H1 (cell line): Measurements from ENCODE around the gene AMOT. TPM values are rescaled to one million over a fixed set of nuclear protein-coding genes. Genes with fewer than 3 reads are reported as not detected.
A peak's percentile ranks its signal among the peaks of the same experiment; 100 is the strongest.

ENCODE experiments used
- CTCF ChIA-PET: fragments of 300-600 bp; sonication (Branson Sonifier 250); formaldehyde crosslinking; loops from one replicate; lab custom pipeline; 2021; ENCODE audit not compliant: partially characterized antibody; lab: Charles Lee
- POLR2A ChIA-PET: fragments of 300-600 bp; sonication (Branson Sonifier 250); formaldehyde crosslinking; loops from one replicate; lab custom pipeline; 2021; ENCODE audit warnings: inconsistent platforms; ENCODE audit not compliant: partially characterized antibody; lab: Charles Lee
- DNase-seq, 2 experiments: peaks; one replicate each; pipeline versions ENCODE4 v3.0.0 to v3.0.0-alpha.2; 2010 to 2022; ENCODE audit warnings: low spot score in 2 of 2, low read depth in 1 of 2, mixed read lengths in 1 of 2
- FAIRE-seq: peaks from 2 replicates; lab custom pipeline; 2011; peaks lifted over from hg19 to GRCh38; lab: Jason Lieb, UNC
- H2AFZ ChIP-seq: 2 replicates; pipeline ENCODE4 v1.8.1; 2012; ENCODE audit warnings: low read length, inconsistent platforms
- H2AK5ac ChIP-seq: 2 replicates; pipeline ENCODE4 v1.6.1; 2013; ENCODE audit warnings: low read depth, low read length
- H2BK120ac ChIP-seq: replicated peaks from 2 replicates; pipeline ENCODE3; 2013; ENCODE audit warnings: low read depth, low read length, inconsistent platforms
- H2BK12ac ChIP-seq: 2 replicates; pipeline ENCODE4 v1.6.1; 2013; ENCODE audit warnings: low read depth, low read length
- H2BK15ac ChIP-seq: 2 replicates; pipeline ENCODE4 v1.6.1; 2013; ENCODE audit warnings: low read length
- H2BK20ac ChIP-seq: 2 replicates; pipeline ENCODE4 v1.6.1; 2013; ENCODE audit warnings: low read length
- H2BK5ac ChIP-seq: 2 replicates; pipeline ENCODE4 v1.6.1; 2013; ENCODE audit warnings: low read depth, low read length
- H3K14ac ChIP-seq: 2 replicates; pipeline ENCODE4 v1.6.1; 2013; ENCODE audit warnings: inconsistent platforms; ENCODE audit not compliant: insufficient read length
- H3K18ac ChIP-seq: 2 replicates; pipeline ENCODE4 v1.6.1; 2013; ENCODE audit warnings: low read length; ENCODE audit errors: extremely low read depth
- H3K23ac ChIP-seq: 2 replicates; pipeline ENCODE4 v1.6.1; 2013; ENCODE audit warnings: inconsistent platforms; ENCODE audit not compliant: insufficient read length
- H3K23me2 ChIP-seq: 2 replicates; pipeline ENCODE4 v1.6.1; 2013; ENCODE audit warnings: low read depth, low read length
- H3K27ac ChIP-seq: 2 replicates; pipeline ENCODE4 v1.6.1; 2011; ENCODE audit warnings: low read depth, low read length, inconsistent platforms
- H3K27me3 ChIP-seq, 4 experiments: replicated peaks in 1 of 4; 1 replicate in 1 of 4; 2 replicates in 3 of 4; pipeline versions ENCODE4 v1.6.1 to v1.8.1; 2011 to 2013; ENCODE audit warnings: low read length in 3 of 4, mild to moderate bottlenecking in 3 of 4, inconsistent platforms in 2 of 4, mixed read lengths in 2 of 4, moderate library complexity in 1 of 4; ENCODE audit not compliant: control insufficient read depth in 3 of 4, insufficient read depth in 3 of 4; ENCODE audit errors: extremely low read depth in 1 of 4
- H3K36me3 ChIP-seq, 4 experiments: 2 replicates each; pipeline versions ENCODE4 v1.6.1 to v1.8.1; 2011 to 2013; ENCODE audit warnings: mild to moderate bottlenecking in 4 of 4, low read length in 3 of 4, moderate library complexity in 2 of 4, control low read depth in 1 of 4, inconsistent platforms in 1 of 4; ENCODE audit not compliant: insufficient read depth in 4 of 4, control insufficient read depth in 2 of 4
- H3K4ac ChIP-seq: replicated peaks from 2 replicates; pipeline ENCODE3; 2013; ENCODE audit warnings: low read length, low read depth, mixed read lengths, inconsistent platforms; ENCODE audit not compliant: insufficient read length
- H3K4me1 ChIP-seq, 4 experiments: replicated peaks in 1 of 4; 1 replicate in 1 of 4; 2 replicates in 3 of 4; pipeline versions ENCODE4 v1.6.1 to v1.8.1; 2011 to 2013; ENCODE audit warnings: low read length in 3 of 4, inconsistent platforms in 2 of 4, mixed read lengths in 1 of 4; ENCODE audit not compliant: insufficient read depth in 4 of 4, control insufficient read depth in 3 of 4
- H3K4me2 ChIP-seq, 2 experiments: 2 replicates each; pipeline versions ENCODE4 v1.6.1 to v1.8.1; 2011 to 2013; ENCODE audit warnings: low read depth in 2 of 2, low read length in 2 of 2, control low read depth in 1 of 2, inconsistent platforms in 1 of 2, mild to moderate bottlenecking in 1 of 2; ENCODE audit not compliant: insufficient read depth in 1 of 2
- H3K4me3 ChIP-seq, 4 experiments: fragments of 200-600, 300-600 bp in 1 of 4; sonication (generic), shearing (Covaris generic), sonication (Bioruptor Twin) in 1 of 4; 2 replicates each; pipeline versions ENCODE4 v1.5.1 to v1.8.1; 2011 to 2016; ENCODE audit warnings: low read length in 4 of 4, low read depth in 3 of 4, control low read depth in 2 of 4, inconsistent platforms in 2 of 4, mild to moderate bottlenecking in 2 of 4, mixed read lengths in 1 of 4, moderate library complexity in 1 of 4; ENCODE audit not compliant: insufficient read depth in 2 of 4; ENCODE audit errors: extremely low read depth in 1 of 4
- H3K56ac ChIP-seq: replicated peaks from 2 replicates; pipeline ENCODE3; 2013; ENCODE audit warnings: low read depth, mild to moderate bottlenecking, mixed read lengths, low read length, inconsistent platforms; ENCODE audit not compliant: insufficient read length
- H3K79me1 ChIP-seq: 2 replicates; pipeline ENCODE4 v1.6.1; 2013; ENCODE audit warnings: low read depth, low read length, control low read depth
- H3K79me2 ChIP-seq, 2 experiments: 2 replicates each; pipeline versions ENCODE4 v1.6.1 to v1.8.1; 2012 to 2013; ENCODE audit warnings: low read length in 2 of 2, mild to moderate bottlenecking in 2 of 2, inconsistent platforms in 1 of 2; ENCODE audit not compliant: insufficient read depth in 2 of 2, control insufficient read depth in 1 of 2
- H3K9ac ChIP-seq, 4 experiments: replicated peaks in 1 of 4; 1 replicate in 1 of 4; 2 replicates in 3 of 4; pipeline versions ENCODE4 v1.6.1 to v1.8.1; 2011 to 2013; ENCODE audit warnings: low read depth in 3 of 4, low read length in 3 of 4, control low read depth in 2 of 4, mild to moderate bottlenecking in 2 of 4, moderate library complexity in 2 of 4, inconsistent platforms in 1 of 4; ENCODE audit errors: extremely low read depth in 1 of 4
- H3K9me3 ChIP-seq, 2 experiments: 2 replicates each; pipeline versions ENCODE4 v1.6.1 to v1.8.1; 2012 to 2013; ENCODE audit warnings: mild to moderate bottlenecking in 2 of 2, moderate library complexity in 2 of 2, control low read depth in 1 of 2, inconsistent platforms in 1 of 2, low read depth in 1 of 2, low read length in 1 of 2, mixed read lengths in 1 of 2; ENCODE audit not compliant: insufficient read depth in 2 of 2
- H4K20me1 ChIP-seq, 2 experiments: replicated peaks in 1 of 2; 2 replicates each; pipeline versions ENCODE3 to v1.8.1; 2011 to 2013; ENCODE audit warnings: inconsistent platforms in 2 of 2, low read length in 2 of 2, mild to moderate bottlenecking in 1 of 2; ENCODE audit not compliant: insufficient read depth in 2 of 2, control insufficient read depth in 1 of 2
- H4K5ac ChIP-seq: 2 replicates; pipeline ENCODE4 v1.6.1; 2013; ENCODE audit warnings: low read length, low read depth, mixed read lengths, inconsistent platforms; ENCODE audit not compliant: insufficient read length
- H4K8ac ChIP-seq: 2 replicates; pipeline ENCODE4 v1.8.0; 2013; ENCODE audit warnings: mild to moderate bottlenecking, moderate library complexity, low read length, inconsistent platforms; ENCODE audit not compliant: insufficient read depth; ENCODE audit errors: extremely low read depth
- H4K91ac ChIP-seq: replicated peaks from 2 replicates; pipeline ENCODE3; 2013; ENCODE audit warnings: low read length, mixed read lengths, inconsistent platforms; ENCODE audit not compliant: insufficient read length
- NRF1 ChIP-seq: IDR thresholded peaks from 2 replicates; pipeline ENCODE4 v1.6.1; 2011; ENCODE audit warnings: mild to moderate bottlenecking, low read depth, low read length, improper control_type of control experiment
- SIX5 ChIP-seq: IDR thresholded peaks from 2 replicates; pipeline ENCODE4 v1.6.1; 2011; ENCODE audit warnings: mild to moderate bottlenecking, low read depth, low read length
- SP2 ChIP-seq: IDR thresholded peaks from 2 replicates; pipeline ENCODE4 v1.6.1; 2012; ENCODE audit warnings: mild to moderate bottlenecking, low read length, inconsistent platforms
- TEAD4 ChIP-seq: IDR thresholded peaks from 2 replicates; pipeline ENCODE4 v1.6.1; 2012; ENCODE audit warnings: low read depth, low read length, inconsistent platforms, mixed read lengths
- WGBS, 2 experiments: shearing (Covaris generic) in 1 of 2; methylation state at CpG; one replicate each; pipeline versions ENCODE4 v1.1.6 to v1.1.7; 2013 to 2015; ENCODE audit warnings: low lambda C conversion rate in 2 of 2, mixed read lengths in 2 of 2, inconsistent platforms in 1 of 2, low coverage in 1 of 2, missing lambda C conversion rate in 1 of 2; ENCODE audit not compliant: insufficient replicate concordance in 2 of 2, insufficient coverage in 1 of 2, insufficient read length in 1 of 2; ENCODE audit errors: extremely low coverage in 1 of 2, missing lambda C conversion rate in 1 of 2; 5-methylcytosine and 5-hydroxymethylcytosine counted together
- polyA plus RNA-seq, 7 experiments: library from polyadenylated mRNA; depleted of rRNA in 3 of 7; stranded (reverse) in 5 of 7; unstranded in 2 of 7; fragments of >200 nt in 5 of 7; fragments of 200-250 nt in 2 of 7; gene quantifications; 1 replicate in 5 of 7; 2 replicates in 1 of 7; 4 replicates in 1 of 7; pipeline versions ENCODE4 v1.2.1 to v1.2.3, GENCODE V29; 2011 to 2013; ENCODE audit warnings: missing spikeins in 2 of 7, mixed read lengths in 2 of 7
- total RNA-seq: library from RNA; stranded (reverse); fragmentation: NEBNext Ultra II Directional; extraction: Animal tissue kit (Norgen Biotek cat#: 25700); gene quantifications from 2 replicates; pipeline ENCODE4 v1.2.1, GENCODE V29; 2021

AMOT gene
- total and polyA plus RNA-seq, 2 of the 8 experiments (the other 6 are each of a cell fraction or from before 2014, with no cell fraction given), result 2.3 to 7.1 TPM

- 81% methylated on average over 2 of the region's 3 CpGs; no CpG with 5 or more reads in 1 of the 2 experiments for WGBS, 2 experiments
- no peak for TF ChIP-seq SP2
- TF ChIP-seq SIX5, result no peak
- TF ChIP-seq TEAD4, result peak; percentile 30; the same call in 1 of the 2 replicates
- TF ChIP-seq NRF1, result no peak
- Histone ChIP-seq H3K79me2 (no peaks in the 10 kb centered on the region), H4K20me1 (no peaks in the 10 kb centered on the region), H3K4me1 (peaks cover 0 to 12% (median 0%) of the 10 kb centered on the region in 4 experiments; a peak in 1 of 7 replicates), H3K4me2 (no peak overlapping the region; a peak in 1 of 4 replicates), H3K23ac (no peak overlapping the region), H4K8ac (no peak overlapping the region), H2BK15ac (no peak overlapping the region), H3K36me3 (no peaks in the 10 kb centered on the region), H3K9ac (no peak overlapping the region), H3K18ac (no peak overlapping the region), H4K91ac (no peak overlapping the region), H3K4me3 (no peak overlapping the region), H3K27me3 (no peaks in the 10 kb centered on the region), H2BK12ac (no peak overlapping the region), H3K23me2 (no peaks in the 10 kb centered on the region), H2BK20ac (no peak overlapping the region), H3K56ac (no peak overlapping the region), H3K14ac (no peak overlapping the region), H4K5ac (no peak overlapping the region), H3K4ac (no peak overlapping the region), H3K27ac (no peak overlapping the region), H2AK5ac (no peak overlapping the region), H3K9me3 (no peaks in the 10 kb centered on the region), H2AFZ (no peak overlapping the region), H2BK120ac (no peak overlapping the region), H2BK5ac (no peak overlapping the region), H3K79me1 (no peaks in the 10 kb centered on the region)
- POLR2A ChIA-PET, result interaction anchor here (0.6 kb wide), 1 partner anchor 466 kb away, joined by 4 read pairs; no protein-coding TSS in a partner anchor
- no peak for DNase-seq
- CTCF ChIA-PET, result no interaction called here
- FAIRE-seq, result no peak
Observed at GRCh38 chrX:112736310-112736709, 104.3 kb downstream of the AMOT start.
